ENCODE data around the gene ZDHHC22.

The ZDHHC22 gene

GRCh38 chr14:77155083-77155482 is 13.5 kb upstream of the ZDHHC22 start:
- no peak for DNase-seq

- peak; percentile 16 for DNase-seq
These were observed 12.8 kb upstream of the ZDHHC22 start for GRCh38 chr14:77154421-77154820.

DNA sequence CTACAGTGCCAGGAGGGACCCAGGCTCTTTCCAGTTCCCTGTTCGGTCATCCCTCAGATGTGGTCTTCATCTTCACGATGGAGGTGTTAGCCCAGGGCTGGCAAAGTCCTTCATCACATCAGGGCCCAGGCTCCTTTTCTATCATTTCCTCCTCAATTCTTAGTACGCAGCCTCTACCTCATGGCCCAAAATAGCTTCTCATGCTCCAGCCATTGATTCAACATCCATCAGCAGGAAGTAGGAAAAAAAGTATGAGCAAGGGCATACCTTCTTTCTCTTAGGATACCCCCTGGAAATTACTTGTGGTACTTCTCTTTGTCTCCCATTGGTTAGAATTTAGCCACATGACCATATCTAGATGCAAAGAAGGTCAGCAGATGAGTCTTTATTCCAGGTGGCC is 12.2 kb upstream of the ZDHHC22 start:
- no peak for DNase-seq

GRCh38 chr14:77151918-77152588 is 10.5 kb upstream of the ZDHHC22 start:
- DNase-seq, result peak; percentile 75

DNA sequence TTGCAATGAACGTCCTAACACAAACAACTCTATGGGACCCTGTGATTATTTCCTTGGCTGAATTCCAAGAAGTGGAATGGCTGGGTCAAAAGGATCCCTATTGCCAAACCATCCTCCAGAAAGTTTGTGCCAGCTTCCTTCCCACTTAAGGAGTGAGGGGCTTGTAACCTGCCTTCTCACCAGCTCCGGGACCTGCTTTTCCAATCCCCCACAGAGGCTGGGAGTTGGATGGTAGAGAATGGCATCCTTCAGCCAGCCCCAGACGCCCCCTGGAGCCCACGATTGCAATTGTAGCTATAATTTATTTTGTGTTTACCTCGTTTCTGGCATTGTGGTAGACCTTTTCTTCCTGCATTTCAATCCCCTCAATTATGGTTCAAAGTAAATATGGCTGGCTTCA is 9.7 kb upstream of the ZDHHC22 start:
- DNase-seq, result peak; percentile 59

DNA sequence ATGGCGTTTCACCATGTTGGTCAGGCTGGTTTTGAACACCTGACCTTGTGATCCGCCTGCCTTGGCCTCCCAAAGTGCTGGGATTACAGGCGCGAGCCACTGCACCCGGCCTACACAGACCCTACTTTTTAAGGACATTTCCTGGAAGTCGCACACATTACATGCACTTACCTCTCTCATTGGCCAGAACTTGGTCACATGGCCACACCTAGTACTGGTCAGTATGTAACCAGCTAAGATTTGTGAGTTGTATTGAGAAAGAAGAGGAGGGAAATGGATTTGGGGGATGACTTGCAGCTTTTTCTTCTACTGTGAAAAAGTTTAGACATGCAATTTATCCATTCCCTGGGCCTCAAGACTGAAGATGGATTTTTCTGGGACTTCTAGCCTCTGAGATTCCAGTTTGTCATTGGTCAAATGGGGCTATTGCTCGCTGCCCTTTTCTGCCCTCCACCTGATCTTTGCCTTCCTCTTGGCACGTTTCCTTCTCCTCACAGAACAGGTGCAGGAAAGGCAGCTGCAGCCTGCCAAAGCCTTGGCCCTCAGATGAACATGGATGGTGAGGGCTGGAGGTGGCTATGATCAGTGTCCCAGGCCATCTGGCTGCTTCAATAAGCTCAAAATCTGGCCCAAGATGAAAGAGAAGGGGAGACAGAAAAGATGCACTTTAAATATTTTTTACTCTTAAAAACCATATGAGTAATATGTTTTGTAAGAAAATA is 7.1 kb upstream of the ZDHHC22 start:
- DNase-seq, result peak; percentile 4

GRCh38 chr14:77145975-77146740 is 4.6 kb upstream of the ZDHHC22 start:
- DNase-seq, result no peak

- no peak for DNase-seq
These were observed 3.0 kb upstream of the ZDHHC22 start for GRCh38 chr14:77144412-77145115.

GRCh38 chr14:77143071-77143470 is 1.5 kb upstream of the ZDHHC22 start:
- DNase-seq, result no peak

DNA sequence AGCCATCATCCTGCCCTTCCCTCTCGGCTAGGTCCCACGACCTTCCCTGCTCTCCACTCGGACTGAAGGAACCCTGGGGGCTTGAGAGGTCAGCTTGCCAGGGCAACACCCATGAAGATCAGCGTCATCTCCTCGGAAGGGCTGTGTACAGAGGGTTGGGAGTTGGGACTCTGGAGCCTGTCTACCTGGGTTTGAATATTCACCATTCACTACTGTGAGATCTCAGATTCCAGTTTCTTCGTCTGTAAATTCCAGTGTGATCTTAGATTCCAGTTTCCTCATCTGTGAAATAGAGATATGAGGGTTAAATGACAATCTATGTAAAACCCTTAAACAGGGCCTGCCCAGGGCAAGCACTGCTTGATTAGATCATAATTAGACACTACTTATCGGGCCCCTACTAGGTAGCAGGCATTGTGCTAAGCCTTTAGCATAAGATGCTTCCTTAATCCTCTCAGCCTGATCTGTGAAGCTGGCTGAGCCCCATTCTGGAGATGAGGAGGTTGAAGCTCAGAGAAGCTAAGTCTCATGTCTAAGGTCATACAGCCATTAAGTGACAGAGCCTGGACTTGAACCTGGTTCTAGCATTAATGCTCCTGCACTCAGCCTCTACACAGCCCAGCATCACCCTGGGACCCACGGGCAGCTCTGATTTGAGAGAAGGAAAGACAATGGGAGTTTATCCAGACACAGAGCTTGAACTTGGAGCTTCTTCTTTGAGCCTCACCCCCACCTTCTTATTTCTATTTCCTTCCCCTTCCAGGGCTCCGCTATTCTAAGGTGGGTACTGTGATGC is 612 bp upstream of the ZDHHC22 start:
- DNase-seq, result no peak

- peak; percentile 54 for DNase-seq
These were observed 1.0 kb downstream of the ZDHHC22 start for GRCh38 chr14:77140359-77141213.

DNA sequence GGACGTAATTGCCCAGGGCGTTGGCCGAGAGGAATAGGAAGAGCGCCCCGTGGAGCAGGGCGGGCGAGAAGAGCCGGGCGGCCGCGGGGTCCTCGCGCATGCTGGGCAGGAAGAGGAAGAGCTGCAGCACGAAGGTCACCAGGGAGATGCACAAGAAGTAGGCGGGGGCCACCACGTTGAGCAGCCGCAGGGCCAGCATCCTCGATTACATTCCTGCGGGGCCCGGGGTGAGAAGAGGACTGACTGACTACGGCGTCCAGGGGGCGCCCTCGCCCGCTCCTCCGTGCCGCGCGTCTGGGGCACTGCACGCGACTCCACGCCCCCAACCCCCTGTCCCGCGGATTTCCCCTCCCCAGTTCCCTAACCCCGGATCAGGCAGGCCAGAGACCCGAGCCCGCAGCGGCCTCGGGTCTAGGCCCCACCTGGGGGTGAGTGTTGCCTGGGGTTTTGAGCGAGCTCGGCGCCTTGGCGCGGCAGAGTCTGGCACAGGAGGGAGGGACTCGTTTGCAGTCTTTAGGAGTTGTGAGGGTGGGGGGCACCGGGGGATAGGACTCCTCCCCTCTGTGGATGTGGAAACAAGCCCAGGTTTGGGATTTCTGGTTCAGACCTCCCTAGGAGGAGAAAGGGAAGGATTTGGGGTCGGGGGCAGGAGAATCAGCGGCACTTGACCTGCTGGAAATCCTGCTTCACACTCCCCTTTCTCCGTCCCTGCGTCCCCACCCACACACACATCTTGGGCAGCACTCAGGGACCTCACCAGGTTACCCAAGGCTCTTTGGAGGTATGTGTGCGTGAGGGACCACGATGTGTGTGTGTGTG is 1.8 kb downstream of the ZDHHC22 start:
- peak; percentile 67 for DNase-seq

DNA sequence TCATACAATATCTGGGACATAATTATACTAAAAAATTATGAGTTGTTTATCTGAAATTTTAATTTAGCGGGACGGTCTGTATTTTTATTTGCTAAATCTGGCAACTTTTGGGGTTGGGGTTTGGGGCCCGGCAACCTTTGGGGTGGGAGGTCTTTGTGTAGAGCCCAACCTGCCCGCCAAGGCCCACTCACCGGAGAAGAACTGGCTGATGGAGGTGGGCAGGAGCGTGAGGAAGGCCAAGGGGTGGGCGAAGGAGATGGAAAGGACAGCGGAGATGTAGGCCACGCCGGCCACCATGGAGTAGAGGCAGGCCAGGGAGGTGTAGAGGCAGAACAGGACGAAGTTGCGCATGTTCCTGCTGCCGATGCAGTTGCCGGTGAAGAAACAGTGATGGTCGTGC is 2.6 kb downstream of the ZDHHC22 start:
- DNase-seq, result no peak

DNA sequence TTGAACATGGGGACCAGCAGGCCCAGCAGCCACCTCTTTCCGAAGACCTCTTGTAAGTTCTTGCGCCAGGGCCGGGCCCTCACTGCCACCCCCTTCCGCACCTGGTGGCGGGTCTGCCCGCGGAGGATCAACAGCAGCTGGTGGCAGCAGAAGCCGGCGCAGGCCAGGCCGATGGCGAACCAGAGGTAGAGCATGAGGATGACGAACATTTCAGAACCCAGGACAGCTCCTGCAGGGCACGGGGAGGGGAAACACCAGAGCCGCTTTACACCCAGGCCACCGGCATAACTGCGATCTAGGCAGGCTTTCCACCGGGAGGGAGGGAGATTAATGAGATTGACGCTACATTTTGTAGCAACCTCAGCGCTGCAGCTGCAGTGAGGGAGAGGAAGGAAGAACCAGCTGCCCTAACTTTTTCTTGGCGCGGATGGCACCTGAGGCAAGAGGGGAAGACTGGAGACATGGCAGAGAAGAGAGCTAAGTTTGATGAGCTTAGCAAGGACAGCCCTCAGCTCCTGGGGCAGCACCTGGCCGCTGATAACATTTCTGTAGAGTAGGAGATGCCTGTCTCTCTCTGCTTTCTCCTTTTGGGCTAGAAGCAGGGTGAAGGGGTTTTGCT is 7.8 kb downstream of the ZDHHC22 start:
- DNase-seq, result no peak

- no peak for DNase-seq
These were observed 9.6 kb downstream of the ZDHHC22 start for GRCh38 chr14:77131871-77132486.

GRCh38 chr14:77131206-77131605 is 10.4 kb downstream of the ZDHHC22 start:
- DNase-seq, result no peak

GRCh38 chr14:77130386-77130785 is 11.2 kb downstream of the ZDHHC22 start:
- no peak for DNase-seq

GRCh38 chr14:77128414-77128891 is 13.1 kb downstream of the ZDHHC22 start:
- peak; percentile 57 for DNase-seq

DNA sequence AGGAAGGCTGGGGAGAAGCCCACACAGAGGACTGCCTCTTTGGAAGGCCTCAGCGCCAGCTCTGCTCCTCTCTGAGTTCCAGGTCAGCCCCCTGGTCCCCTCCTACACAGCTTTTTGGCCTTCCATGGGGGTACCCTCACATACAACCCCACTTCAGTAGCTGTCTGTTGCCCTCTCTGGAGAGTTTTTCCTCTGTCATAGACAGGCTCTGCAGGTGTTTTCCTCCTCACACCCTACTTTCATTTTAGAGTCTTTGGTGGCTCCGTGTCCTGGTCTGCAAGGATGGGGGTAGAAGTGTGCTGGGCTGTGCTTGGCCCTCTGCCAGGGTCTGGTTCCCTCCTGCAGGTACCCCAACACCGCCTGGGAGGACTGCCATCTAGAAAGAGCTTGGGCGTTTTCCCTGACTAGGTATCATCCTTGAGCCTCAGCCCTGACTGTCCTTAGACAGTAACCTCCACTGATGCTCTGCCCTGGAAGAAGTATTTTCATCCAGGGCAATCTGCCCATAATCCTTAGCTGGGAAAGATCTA is 15.1 kb downstream of the ZDHHC22 start:
- no peak for DNase-seq
